OCI-LY7 (cell line): ENCODE measurements around the gene SDK2. TPM values are rescaled to one million over a fixed set of nuclear protein-coding genes. Genes with fewer than 3 reads are reported as not detected.
A peak's percentile ranks its signal among the peaks of the same experiment; 100 is the strongest.

ENCODE experiments used
- BruUV-seq: library from RNA; stranded (reverse); fragments of 400-500 nt; replicated peaks from 2 replicates; lab custom pipeline; 2021; lab: Mats Ljungman, UMichigan
- CTCF ChIA-PET: fragments of 300-600 bp; sonication (Branson Sonifier 250); formaldehyde crosslinking; loops from one replicate; lab custom pipeline; 2022; ENCODE audit warnings: antibody characterized with exemption; ENCODE audit not compliant: unreplicated experiment; lab: Charles Lee
- POLR2A ChIA-PET: fragments of 300-600 bp; sonication (Branson Sonifier 250); formaldehyde crosslinking; loops from one replicate; lab custom pipeline; 2022; ENCODE audit warnings: antibody characterized with exemption; lab: Charles Lee
- DNase-seq: peaks from one replicate; pipeline ENCODE4 v3.0.0-alpha.2; 2015; ENCODE audit warnings: low spot score
- H2AFZ ChIP-seq: fragments of 200-600 bp; sonication (generic), shearing (Covaris generic); 2 replicates; pipeline ENCODE4 v1.6.1; 2014; ENCODE audit warnings: mild to moderate bottlenecking, antibody characterized with exemption, low read length, moderate library complexity
- H3K27ac ChIP-seq: fragments of 200-600 bp; sonication (generic); 2 replicates; pipeline ENCODE4 v1.5.1; 2014; ENCODE audit warnings: mixed run types, low read depth, mild to moderate bottlenecking, moderate library complexity, low read length, inconsistent platforms; ENCODE audit not compliant: poor library complexity, severe bottlenecking
- H3K36me3 ChIP-seq: fragments of 200-600 bp; sonication (generic); 2 replicates; pipeline ENCODE4 v1.6.1; 2014; ENCODE audit warnings: mild to moderate bottlenecking, antibody characterized with exemption, low read length, moderate library complexity, mixed read lengths; ENCODE audit not compliant: insufficient read depth
- H3K4me1 ChIP-seq: fragments of 200-600 bp; sonication (generic); 2 replicates; pipeline ENCODE4 v1.5.1; 2014; ENCODE audit warnings: mild to moderate bottlenecking, low read length; ENCODE audit not compliant: insufficient read depth, poor library complexity, severe bottlenecking
- H3K4me2 ChIP-seq: fragments of 200-600 bp; sonication (generic); 2 replicates; pipeline ENCODE4 v1.6.1; 2014; ENCODE audit warnings: mild to moderate bottlenecking, low read length
- H3K4me3 ChIP-seq: fragments of 200-600 bp; sonication (generic); 2 replicates; pipeline ENCODE4 v1.5.1; 2014; ENCODE audit warnings: mild to moderate bottlenecking, low read depth, low read length; ENCODE audit not compliant: poor library complexity, severe bottlenecking
- H3K79me2 ChIP-seq: fragments of 200-600 bp; sonication (generic); 2 replicates; pipeline ENCODE4 v1.6.1; 2016; ENCODE audit warnings: low read depth, mild to moderate bottlenecking, low read length, moderate library complexity, mixed read lengths; ENCODE audit not compliant: insufficient read depth
- H3K9me2 ChIP-seq: fragments of 200-600 bp; sonication (generic); 2 replicates; pipeline ENCODE4 v1.6.1; 2016; ENCODE audit warnings: mild to moderate bottlenecking, low read length, mixed read lengths; ENCODE audit not compliant: insufficient read depth
- H3K9me3 ChIP-seq: fragments of 200-600 bp; sonication (generic); 2 replicates; pipeline ENCODE4 v1.6.1; 2014; ENCODE audit warnings: mild to moderate bottlenecking, mixed run types, low read length, mixed read lengths
- H4K20me1 ChIP-seq: fragments of 200-600 bp; sonication (generic); 2 replicates; pipeline ENCODE4 v1.6.1; 2014; ENCODE audit warnings: mild to moderate bottlenecking, antibody characterized with exemption, low read length, moderate library complexity, mixed read lengths; ENCODE audit not compliant: insufficient read depth
- EZH2phosphoT487 ChIP-seq: fragments of 200-600 bp; sonication (generic); IDR thresholded peaks from 2 replicates; pipeline ENCODE4 v1.6.1; 2018; ENCODE audit warnings: low read depth, borderline replicate concordance, mild to moderate bottlenecking, mixed run types, antibody characterized with exemption, low read length, moderate library complexity, mixed read lengths
- intact Hi-C: fragments of 100-400 bp; cut with micrococcal nuclease; formaldehyde crosslinking; loops from one replicate; pipeline ENCODE4 v1.10.0; 2022; ENCODE audit not compliant: unreplicated experiment
- total RNA-seq, 2 experiments: library from RNA; depleted of rRNA in 1 of 2; stranded (reverse); fragments of >200 nt in 1 of 2; shearing (Covaris generic) in 1 of 2; gene quantifications; 2 replicates each; pipeline ENCODE4 v1.2.3, GENCODE V29; 2014 to 2022
- TF ChIP-seq, protein P1 (sequence below): fragments of 200-600 bp; sonication (generic); conservative IDR thresholded peaks from 2 replicates; pipeline ENCODE4 v1.5.1; 2014; ENCODE audit warnings: mild to moderate bottlenecking, antibody characterized with exemption, low read length, moderate library complexity, mixed read lengths

Gene SDK2
- total RNA-seq, 2 experiments from 2014 or later, result 0.32 to 1.8 TPM

DNA sequence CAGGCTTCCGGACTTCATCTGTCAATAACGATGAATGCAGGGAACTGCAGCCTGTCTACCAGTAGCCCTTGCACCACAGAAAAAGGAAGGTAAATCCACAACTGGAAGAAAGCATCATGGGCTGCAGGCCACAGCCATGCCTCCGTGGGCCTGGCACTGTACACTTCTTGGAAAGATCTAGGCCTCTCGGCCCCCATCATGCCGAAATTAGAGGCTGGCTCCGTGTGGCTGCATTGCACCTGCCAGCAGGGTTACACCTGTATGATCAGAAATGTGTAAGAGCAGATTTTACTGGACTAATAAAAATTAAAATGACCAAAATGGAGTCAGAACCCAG, 52.2 kb downstream of the SDK2 start:
- no peak overlapping the region for H2AFZ ChIP-seq
- intact Hi-C loops, result loop anchor here (5.0 to 10.0 kb wide), 2 partner anchors 620 to 1567 kb away; partner anchors contain the start of gene TTYH2
- no peaks in the 10 kb centered on the region for H4K20me1 ChIP-seq
- DNase-seq, result no peak
- H3K4me3 ChIP-seq, result peak overlapping the region; percentile 64
- H3K4me1 ChIP-seq, result peaks cover 91% of the 10 kb centered on the region
- TF ChIP-seq, protein P1, sequence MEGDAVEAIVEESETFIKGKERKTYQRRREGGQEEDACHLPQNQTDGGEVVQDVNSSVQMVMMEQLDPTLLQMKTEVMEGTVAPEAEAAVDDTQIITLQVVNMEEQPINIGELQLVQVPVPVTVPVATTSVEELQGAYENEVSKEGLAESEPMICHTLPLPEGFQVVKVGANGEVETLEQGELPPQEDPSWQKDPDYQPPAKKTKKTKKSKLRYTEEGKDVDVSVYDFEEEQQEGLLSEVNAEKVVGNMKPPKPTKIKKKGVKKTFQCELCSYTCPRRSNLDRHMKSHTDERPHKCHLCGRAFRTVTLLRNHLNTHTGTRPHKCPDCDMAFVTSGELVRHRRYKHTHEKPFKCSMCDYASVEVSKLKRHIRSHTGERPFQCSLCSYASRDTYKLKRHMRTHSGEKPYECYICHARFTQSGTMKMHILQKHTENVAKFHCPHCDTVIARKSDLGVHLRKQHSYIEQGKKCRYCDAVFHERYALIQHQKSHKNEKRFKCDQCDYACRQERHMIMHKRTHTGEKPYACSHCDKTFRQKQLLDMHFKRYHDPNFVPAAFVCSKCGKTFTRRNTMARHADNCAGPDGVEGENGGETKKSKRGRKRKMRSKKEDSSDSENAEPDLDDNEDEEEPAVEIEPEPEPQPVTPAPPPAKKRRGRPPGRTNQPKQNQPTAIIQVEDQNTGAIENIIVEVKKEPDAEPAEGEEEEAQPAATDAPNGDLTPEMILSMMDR, result no peak
- TF ChIP-seq EZH2phosphoT487, result no peak
- H3K79me2 ChIP-seq, result no peaks in the 10 kb centered on the region; the same call in 1 of the 2 replicates
- no peaks in the 10 kb centered on the region for H3K9me2 ChIP-seq
- peak overlapping the region; percentile 96 for H3K27ac ChIP-seq
- ChIA-PET POLR2A (interaction anchor here (0.8 to 3.9 kb wide), 5 partner anchors 7 to 321 kb away, joined by 3 to 18 read pairs (median 3); no protein-coding TSS in a partner anchor), CTCF (interaction anchor here (1.0 to 1.2 kb wide), 2 partner anchors 8 to 119 kb away, joined by 3 to 5 read pairs; no protein-coding TSS in a partner anchor)
- no TSS peak for BruUV-seq
- H3K9me3 ChIP-seq, result no peaks in the 10 kb centered on the region
- H3K36me3 ChIP-seq, result no peaks in the 10 kb centered on the region
- peak overlapping the region; percentile 76 for H3K4me2 ChIP-seq

DNA sequence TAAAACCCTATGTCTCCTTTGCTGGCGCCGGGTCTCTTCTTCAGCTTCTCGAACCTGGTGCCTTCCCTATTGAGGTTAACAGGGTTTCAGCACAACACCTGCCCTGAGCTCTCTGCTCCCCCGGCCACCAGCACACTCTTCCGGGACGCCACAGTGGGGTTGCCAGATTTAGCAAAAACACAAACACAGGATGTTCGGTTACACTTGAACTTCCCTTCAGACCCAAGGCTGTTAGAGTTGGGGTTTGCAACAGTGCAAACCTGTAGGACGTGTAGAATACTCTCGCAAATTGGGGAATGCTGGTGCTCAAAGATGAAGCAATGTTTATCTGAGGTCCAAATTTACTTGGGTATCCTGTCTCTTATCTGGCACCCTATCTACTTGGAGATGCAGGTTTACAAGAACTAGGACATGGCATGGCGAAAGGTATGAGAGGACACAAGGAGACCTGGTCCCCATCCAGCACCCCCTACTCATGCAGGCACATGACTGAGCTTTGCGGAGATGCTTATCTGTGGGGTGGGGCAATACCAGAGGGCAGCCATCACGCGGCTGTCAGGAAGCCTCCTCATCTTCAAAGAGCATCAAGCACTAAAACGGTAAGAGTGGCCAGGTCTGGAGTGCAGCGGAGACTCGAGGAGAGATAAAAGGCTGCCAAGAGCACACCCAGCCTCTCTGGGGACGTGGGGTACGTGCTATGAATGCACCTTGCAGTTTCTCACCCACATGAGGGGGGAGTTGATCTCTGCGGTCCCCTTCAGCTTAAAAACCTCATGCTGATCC, 52.8 kb downstream of the SDK2 start:
- Histone ChIP-seq H3K79me2 (no peaks in the 10 kb centered on the region; the same call in 1 of the 2 replicates), H3K9me2 (no peaks in the 10 kb centered on the region), H3K4me3 (peak overlapping the region; percentile 64), H3K4me1 (peaks cover 96% of the 10 kb centered on the region), H3K36me3 (no peaks in the 10 kb centered on the region), H3K4me2 (peak overlapping the region; percentile 76), H3K27ac (peak overlapping the region; percentile 96), H3K9me3 (no peaks in the 10 kb centered on the region), H4K20me1 (no peaks in the 10 kb centered on the region), H2AFZ (no peak overlapping the region)
- TSS peak; percentile 96 for BruUV-seq
- DNase-seq, result peak; percentile 98
- ChIA-PET CTCF (interaction anchor here (1.2 to 2.0 kb wide), 2 partner anchors 9 to 162 kb away, joined by 3 to 4 read pairs; no protein-coding TSS in a partner anchor), POLR2A (interaction anchor here (0.8 to 3.9 kb wide), 5 partner anchors 11 to 321 kb away, joined by 3 to 18 read pairs (median 3); no protein-coding TSS in a partner anchor)
- no peak for TF ChIP-seq EZH2phosphoT487
- TF ChIP-seq, protein P1, result no peak
- intact Hi-C loops, result loop anchor here (1.0 to 10.0 kb wide), 5 partner anchors 120 to 1567 kb away; partner anchors contain the start of genes COG1 and TTYH2
